ENCODE data around the gene SERPINC1.
"Not testable (repeated sequence)": the region's sequence is repeated elsewhere in the genome, so short reads cannot be mapped to it uniquely, and the experiment has no call there.

The SERPINC1 gene

GRCh38 chr1:173937062-173937461, 19.9 kb upstream of the SERPINC1 start:
- H3K79me2 ChIP-seq (ENCODE audit: insufficient read depth, low read length), result no peaks in the 10 kb centered on the region
- H3F3A ChIP-seq (ENCODE audit: insufficient read depth, low read length), result no peaks in the 10 kb centered on the region
- no peak overlapping the region for H2AFZ ChIP-seq (ENCODE audit: low read length)
- H3K9me2 ChIP-seq (ENCODE audit: low read depth, low read length), result no peaks in the 10 kb centered on the region
- no peak overlapping the region for H3K4me3 ChIP-seq (ENCODE audit: low read depth, low read length, poor library complexity, severe bottlenecking)
- H3K36me3 ChIP-seq (ENCODE audit: insufficient read depth, low read length), result peaks cover 58% of the 10 kb centered on the region
- H3K27ac ChIP-seq (ENCODE audit: low read depth, low read length, poor library complexity, severe bottlenecking), result no peak overlapping the region
- H3K27me3 ChIP-seq (ENCODE audit: insufficient read depth, low read length), result no peaks in the 10 kb centered on the region
- no peaks in the 10 kb centered on the region for H3K4me1 ChIP-seq (ENCODE audit: insufficient read depth, low read length, severe bottlenecking)
- no peak overlapping the region for H3K9ac ChIP-seq (ENCODE audit: low read length)
- no peaks in the 10 kb centered on the region for H4K20me1 ChIP-seq (ENCODE audit: insufficient read depth, low read length)
- no peaks in the 10 kb centered on the region for H3K9me3 ChIP-seq (ENCODE audit: low read length)
- H3K4me2 ChIP-seq (ENCODE audit: low read length), result no peak overlapping the region
- TF ChIP-seq EZH2 (IDR thresholded peaks at IDR 0.05; ENCODE audit: borderline replicate concordance, low read length) (no peak), CTCF (IDR thresholded peaks at IDR 0.05; ENCODE audit: low read length) (no peak)

GRCh38 chr1:173934440-173934839, 17.3 kb upstream of the SERPINC1 start:
- H3K27me3 ChIP-seq (ENCODE audit: insufficient read depth, low read length), result no peaks in the 10 kb centered on the region
- no peaks in the 10 kb centered on the region for H4K20me1 ChIP-seq (ENCODE audit: insufficient read depth, low read length)
- H3K36me3 ChIP-seq (ENCODE audit: insufficient read depth, low read length), result peaks cover 42% of the 10 kb centered on the region
- H3K27ac ChIP-seq (ENCODE audit: low read depth, low read length, poor library complexity, severe bottlenecking), result no peak overlapping the region
- no peak overlapping the region for H3K9ac ChIP-seq (ENCODE audit: low read length)
- H2AFZ ChIP-seq (ENCODE audit: low read length), result no peak overlapping the region
- no peaks in the 10 kb centered on the region for H3F3A ChIP-seq (ENCODE audit: insufficient read depth, low read length)
- no peaks in the 10 kb centered on the region for H3K9me3 ChIP-seq (ENCODE audit: low read length)
- H3K79me2 ChIP-seq (ENCODE audit: insufficient read depth, low read length), result no peaks in the 10 kb centered on the region
- H3K4me3 ChIP-seq (ENCODE audit: low read depth, low read length, poor library complexity, severe bottlenecking), result no peak overlapping the region
- H3K4me1 ChIP-seq (ENCODE audit: insufficient read depth, low read length, severe bottlenecking), result no peaks in the 10 kb centered on the region
- no peaks in the 10 kb centered on the region for H3K9me2 ChIP-seq (ENCODE audit: low read depth, low read length)
- no peak overlapping the region for H3K4me2 ChIP-seq (ENCODE audit: low read length)
- TF ChIP-seq EZH2 (IDR thresholded peaks at IDR 0.05; ENCODE audit: borderline replicate concordance, low read length) (no peak), CTCF (IDR thresholded peaks at IDR 0.05; ENCODE audit: low read length) (no peak)

- H3K27me3 ChIP-seq (ENCODE audit: insufficient read depth, low read length); H3K4me2 ChIP-seq (ENCODE audit: low read length); H3K27ac ChIP-seq (ENCODE audit: low read depth, low read length, poor library complexity, severe bottlenecking); H3K4me3 ChIP-seq (ENCODE audit: low read depth, low read length, poor library complexity, severe bottlenecking); H3F3A ChIP-seq (ENCODE audit: insufficient read depth, low read length); H3K79me2 ChIP-seq (ENCODE audit: insufficient read depth, low read length); H3K9me2 ChIP-seq (ENCODE audit: low read depth, low read length); H2AFZ ChIP-seq (ENCODE audit: low read length); H3K4me1 ChIP-seq (ENCODE audit: insufficient read depth, low read length, severe bottlenecking); H3K9ac ChIP-seq (ENCODE audit: low read length); H4K20me1 ChIP-seq (ENCODE audit: insufficient read depth, low read length); H3K9me3 ChIP-seq (ENCODE audit: low read length): not testable (repeated sequence)
- peaks cover 18% of the 10 kb centered on the region; the same call in 1 of the 2 replicates for H3K36me3 ChIP-seq (ENCODE audit: insufficient read depth, low read length)
These were observed 13.4 kb upstream of the SERPINC1 start for GRCh38 chr1:173930541-173930940.

Data from OCI-LY1 (cell line).